Neuronal stem cell (in vitro differentiated cells): ENCODE measurements around the gene KRTAP10-2.

Experiments
- DNase-seq: peaks from one replicate; pipeline ENCODE4 v3.0.0-alpha.2; 2013; ENCODE audit warnings: low spot score
- H2AFZ ChIP-seq: one replicate; pipeline ENCODE4 v1.6.1; 2013; ENCODE audit warnings: mild to moderate bottlenecking, low read length, inconsistent platforms
- H2AK5ac ChIP-seq: 2 replicates; pipeline ENCODE4 v1.6.1; 2013; ENCODE audit warnings: low read depth, mild to moderate bottlenecking, inconsistent platforms, low read length, moderate library complexity, mixed read lengths
- H2BK120ac ChIP-seq: 2 replicates; pipeline ENCODE4 v1.6.1; 2013; ENCODE audit warnings: low read depth, mild to moderate bottlenecking, inconsistent platforms, low read length, moderate library complexity, mixed read lengths
- H2BK12ac ChIP-seq: one replicate; pipeline ENCODE4 v1.6.1; 2013; ENCODE audit warnings: low read length, inconsistent platforms
- H2BK15ac ChIP-seq: 2 replicates; pipeline ENCODE4 v1.6.1; 2013; ENCODE audit warnings: mild to moderate bottlenecking, low read length, inconsistent platforms, mixed read lengths
- H2BK5ac ChIP-seq: one replicate; pipeline ENCODE4 v1.6.1; 2013; ENCODE audit warnings: inconsistent platforms, mild to moderate bottlenecking, low read length, moderate library complexity
- H3K14ac ChIP-seq: one replicate; pipeline ENCODE4 v1.6.1; 2013; ENCODE audit warnings: low read length, inconsistent platforms
- H3K18ac ChIP-seq: 2 replicates; pipeline ENCODE4 v1.6.1; 2013; ENCODE audit warnings: low read length, inconsistent platforms
- H3K23ac ChIP-seq: 2 replicates; pipeline ENCODE4 v1.6.1; 2013; ENCODE audit warnings: low read depth, mild to moderate bottlenecking, mixed read lengths, low read length, inconsistent platforms; ENCODE audit not compliant: poor library complexity
- H3K27ac ChIP-seq: replicated peaks from 3 replicates; pipeline ENCODE4 v1.5.1; 2013; ENCODE audit warnings: low read length, inconsistent platforms
- H3K27me3 ChIP-seq, 3 experiments: 2 replicates each; pipeline ENCODE4 v1.6.1; 2013; ENCODE audit warnings: low read length in 3 of 3, mild to moderate bottlenecking in 2 of 3, inconsistent platforms in 1 of 3, low read depth in 1 of 3, mixed read lengths in 1 of 3, moderate library complexity in 1 of 3; ENCODE audit not compliant: control insufficient read depth in 3 of 3, insufficient read depth in 3 of 3
- H3K36me3 ChIP-seq, 2 donors: replicated peaks in 1 of 2; 2 replicates each; pipeline ENCODE4 v1.6.1; 2013; ENCODE audit warnings: low read length in 2 of 2; ENCODE audit not compliant: control insufficient read depth in 2 of 2, insufficient read depth in 2 of 2
- H3K4ac ChIP-seq: 2 replicates; pipeline ENCODE4 v1.6.1; 2013; ENCODE audit warnings: inconsistent platforms, mild to moderate bottlenecking, low read length, moderate library complexity
- H3K4me1 ChIP-seq, 2 donors: 1 replicate in 1 of 2; 2 replicates in 1 of 2; pipeline ENCODE4 v1.6.1; 2013; ENCODE audit warnings: low read length in 2 of 2, low read depth in 1 of 2; ENCODE audit not compliant: control insufficient read depth in 2 of 2, insufficient read depth in 1 of 2
- H3K4me2 ChIP-seq: one replicate; pipeline ENCODE4 v1.6.1; 2013; ENCODE audit warnings: mild to moderate bottlenecking, low read length, inconsistent platforms; ENCODE audit not compliant: insufficient read depth, poor library complexity, severe bottlenecking
- H3K4me3 ChIP-seq, 2 donors: 2 replicates each; pipeline ENCODE4 v1.5.1; 2013; ENCODE audit warnings: low read length in 2 of 2, mild to moderate bottlenecking in 2 of 2, inconsistent platforms in 1 of 2, moderate library complexity in 1 of 2
- H3K79me1 ChIP-seq: one replicate; pipeline ENCODE4 v1.6.1; 2013; ENCODE audit warnings: low read depth, mild to moderate bottlenecking, inconsistent platforms, low read length, moderate library complexity
- H3K9ac ChIP-seq: one replicate; pipeline ENCODE4 v1.6.1; 2013; ENCODE audit warnings: mild to moderate bottlenecking, low read depth, low read length, inconsistent platforms; ENCODE audit not compliant: poor library complexity
- H3K9me3 ChIP-seq, 2 donors: replicated peaks in 1 of 2; 2 replicates each; pipeline versions ENCODE3 to v1.6.1; 2013; ENCODE audit warnings: low read length in 2 of 2, mild to moderate bottlenecking in 2 of 2, inconsistent platforms in 1 of 2, low read depth in 1 of 2, mixed read lengths in 1 of 2, moderate library complexity in 1 of 2; ENCODE audit not compliant: control insufficient read depth in 2 of 2, insufficient read depth in 1 of 2
- H4K8ac ChIP-seq: one replicate; pipeline ENCODE4 v1.6.1; 2013; ENCODE audit warnings: low read depth, mild to moderate bottlenecking, inconsistent platforms, low read length, moderate library complexity
- H4K91ac ChIP-seq: one replicate; pipeline ENCODE4 v1.6.1; 2013; ENCODE audit warnings: low read length, low read depth, mild to moderate bottlenecking, inconsistent platforms; ENCODE audit not compliant: poor library complexity
- WGBS, 2 donors: extraction: QIAGEN DNeasy Blood & Tissue Kit; methylation state at CpG; one replicate each; pipeline ENCODE4 v1.1.7; 2013; ENCODE audit warnings: missing lambda C conversion rate in 2 of 2, mixed read lengths in 1 of 2; ENCODE audit not compliant: insufficient read length in 2 of 2, insufficient replicate concordance in 1 of 2; ENCODE audit errors: extremely low coverage in 2 of 2; 5-methylcytosine and 5-hydroxymethylcytosine counted together

Gene KRTAP10-2

GRCh38 chr21:44599264-44600029 is 48.1 kb upstream of the KRTAP10-2 start:
- no peak overlapping the region for H2AK5ac ChIP-seq
- peaks cover 1% of the 10 kb centered on the region in 2 donors for H3K4me1 ChIP-seq
- no CpG with 5 or more reads among the region's 8 CpGs for WGBS, 2 donors
- H3K36me3 ChIP-seq: no peaks in the 10 kb centered on the region
- H3K18ac ChIP-seq: peak overlapping the region; percentile 89
- no peak overlapping the region for H4K8ac ChIP-seq
- no peak overlapping the region for H2BK15ac ChIP-seq
- peaks cover 0 to 4% (median 0%) of the 10 kb centered on the region in 3 experiments for H3K27me3 ChIP-seq
- peaks cover 4 to 5% of the 10 kb centered on the region in 2 donors for H3K9me3 ChIP-seq
- H3K9ac ChIP-seq: no peak overlapping the region
- no peak overlapping the region for H3K4me2 ChIP-seq
- H4K91ac ChIP-seq: peak overlapping the region; percentile 94
- no peak overlapping the region for H2BK5ac ChIP-seq
- H3K14ac ChIP-seq: no peak overlapping the region
- no peaks in the 10 kb centered on the region for H3K79me1 ChIP-seq
- DNase-seq: no peak
- no peak overlapping the region for H3K4me3 ChIP-seq
- H3K23ac ChIP-seq: no peak overlapping the region
- H2BK12ac ChIP-seq: peak overlapping the region; percentile 41
- no peak overlapping the region for H3K4ac ChIP-seq
- peak overlapping the region; percentile 22 for H3K27ac ChIP-seq
- H2AFZ ChIP-seq: no peak overlapping the region
- no peak overlapping the region for H2BK120ac ChIP-seq

GRCh38 chr21:44598061-44598460 is 46.8 kb upstream of the KRTAP10-2 start:
- Histone ChIP-seq H2AFZ (peak overlapping the region; percentile 14), H3K9me3 (peaks cover 2 to 4% of the 10 kb centered on the region in 2 donors), H2BK12ac (no peak overlapping the region), H3K36me3 (no peaks in the 10 kb centered on the region), H3K23ac (no peak overlapping the region), H3K79me1 (no peaks in the 10 kb centered on the region), H3K18ac (no peak overlapping the region), H3K4ac (no peak overlapping the region), H2BK5ac (no peak overlapping the region), H3K4me1 (peaks cover 1 to 7% of the 10 kb centered on the region in 2 donors), H3K9ac (no peak overlapping the region), H3K4me3 (no peak overlapping the region), H2BK15ac (no peak overlapping the region), H3K27me3 (no peaks in the 10 kb centered on the region), H2AK5ac (no peak overlapping the region), H2BK120ac (no peak overlapping the region), H3K4me2 (no peak overlapping the region), H3K14ac (no peak overlapping the region), H4K8ac (no peak overlapping the region), H3K27ac (peak overlapping the region; percentile 71), H4K91ac (no peak overlapping the region)
- DNase-seq: peak; percentile 29
- WGBS, 2 donors: no CpG with 5 or more reads among the region's 11 CpGs

GRCh38 chr21:44596068-44596725 is 44.9 kb upstream of the KRTAP10-2 start:
- Histone ChIP-seq H3K18ac (peak overlapping the region; percentile 81), H2BK15ac (peak overlapping the region; percentile 23), H2BK5ac (no peak overlapping the region), H3K79me1 (no peaks in the 10 kb centered on the region), H3K27ac (no peak overlapping the region), H3K23ac (peak overlapping the region; percentile 56), H3K4ac (no peak overlapping the region), H3K36me3 (no peaks in the 10 kb centered on the region), H3K9ac (no peak overlapping the region), H3K9me3 (peaks cover 2 to 4% of the 10 kb centered on the region in 2 donors), H4K91ac (peak overlapping the region; percentile 85), H4K8ac (no peak overlapping the region), H2AFZ (no peak overlapping the region), H3K4me3 (no peak overlapping the region), H3K14ac (no peak overlapping the region), H3K4me1 (peaks cover 4 to 7% of the 10 kb centered on the region in 2 donors), H3K27me3 (no peaks in the 10 kb centered on the region), H3K4me2 (no peak overlapping the region), H2AK5ac (peak overlapping the region; percentile 23), H2BK120ac (peak overlapping the region; percentile 38), H2BK12ac (peak overlapping the region; percentile 18)
- WGBS, 2 donors: no CpG with 5 or more reads among the region's 9 CpGs
- DNase-seq: no peak

GRCh38 chr21:44595524-44595923 is 44.2 kb upstream of the KRTAP10-2 start:
- peak overlapping the region; percentile 69 for H3K18ac ChIP-seq
- H2BK12ac ChIP-seq: no peak overlapping the region
- no peak overlapping the region for H3K4ac ChIP-seq
- no CpG with 5 or more reads among the region's 6 CpGs for WGBS, 2 donors
- no peak overlapping the region for H4K91ac ChIP-seq
- H3K4me1 ChIP-seq: peaks cover 4 to 7% of the 10 kb centered on the region in 2 donors
- H2AFZ ChIP-seq: no peak overlapping the region
- H2BK5ac ChIP-seq: no peak overlapping the region
- H4K8ac ChIP-seq: no peak overlapping the region
- H3K27me3 ChIP-seq: no peaks in the 10 kb centered on the region
- no peak overlapping the region for H3K23ac ChIP-seq
- H2AK5ac ChIP-seq: no peak overlapping the region
- no peak overlapping the region for H3K4me3 ChIP-seq
- no peak for DNase-seq
- no peaks in the 10 kb centered on the region for H3K79me1 ChIP-seq
- H2BK120ac ChIP-seq: peak overlapping the region; percentile 38
- peaks cover 2 to 4% of the 10 kb centered on the region in 2 donors for H3K9me3 ChIP-seq
- no peak overlapping the region for H3K9ac ChIP-seq
- no peak overlapping the region for H3K4me2 ChIP-seq
- no peak overlapping the region for H3K14ac ChIP-seq
- H3K36me3 ChIP-seq: no peaks in the 10 kb centered on the region
- H3K27ac ChIP-seq: no peak overlapping the region
- H2BK15ac ChIP-seq: no peak overlapping the region
